ENCODE data around the gene GRWD1. TPM values are rescaled to one million over a fixed set of nuclear protein-coding genes. Genes with fewer than 3 reads are reported as not detected.

The GRWD1 gene
- total RNA-seq, 1 experiment from 2014 or later, result 64.8 TPM

DNA sequence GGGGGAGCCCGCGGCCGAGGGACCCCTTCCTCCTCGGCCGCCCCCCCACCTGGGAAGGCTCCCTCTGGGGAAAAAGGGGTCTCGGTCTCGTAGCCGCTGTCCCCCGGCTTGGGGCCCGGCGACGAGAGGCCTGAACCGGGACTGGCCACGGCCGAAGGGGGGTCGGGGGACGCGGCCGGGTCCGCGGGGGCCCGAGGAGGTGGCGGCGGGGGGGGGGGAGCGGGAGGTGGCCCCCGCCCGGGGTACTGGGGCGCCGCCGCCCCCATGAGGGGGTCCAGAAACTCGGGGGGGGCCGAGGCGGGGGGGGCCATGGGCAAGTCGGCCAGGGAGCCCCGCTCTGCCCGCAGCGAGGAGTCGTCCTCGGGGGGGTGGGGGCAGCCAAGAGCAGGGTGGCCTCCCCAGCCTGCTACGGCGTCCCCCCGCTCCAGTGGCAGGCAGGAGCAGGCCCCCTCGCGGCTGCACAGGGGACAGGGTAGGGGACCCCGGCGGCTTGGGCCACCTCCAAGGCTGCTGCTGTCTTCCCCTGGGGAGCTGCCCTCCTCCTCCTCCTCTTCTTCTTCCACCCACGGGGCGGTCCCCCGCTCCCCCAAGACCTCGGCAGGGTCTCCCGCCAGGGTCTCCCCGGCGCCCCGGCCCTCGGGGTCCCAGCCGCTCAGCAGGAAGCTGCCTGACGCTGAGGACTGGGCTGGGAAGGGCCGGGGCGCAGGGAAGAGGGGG is 53.0 kb downstream of the GRWD1 start:
- Histone ChIP-seq H3K4me2 (ENCODE audit: low read length) (no peak overlapping the region), H3K9me2 (ENCODE audit: insufficient read depth) (no peaks in the 10 kb centered on the region), H3K79me2 (ENCODE audit: insufficient read depth, low read length) (peaks cover 9% of the 10 kb centered on the region; the same call in 1 of the 2 replicates), H3K9me3 (ENCODE audit: control insufficient read depth in 1 of 2, insufficient read depth in 1 of 2, low read depth in 1 of 2, low read length in 2 of 2) (no peaks in the 10 kb centered on the region), H4K20me1 (ENCODE audit: insufficient read depth) (no peaks in the 10 kb centered on the region), H3K4me3 (replicated peaks in 1 of 2; ENCODE audit: low read depth in 1 of 2, low read length in 2 of 2) (no peak overlapping the region), H3K4me1 (ENCODE audit: control insufficient read depth in 1 of 2, insufficient read depth in 2 of 2, low read length in 2 of 2) (peaks cover 21 to 56% of the 10 kb centered on the region in 2 experiments), H3K36me3 (ENCODE audit: control insufficient read depth in 1 of 2, insufficient read depth in 2 of 2, low read length in 2 of 2) (no peaks in the 10 kb centered on the region; a peak in 1 of 4 replicates), H2AFZ (ENCODE audit: low read depth, low read length, poor library complexity, severe bottlenecking) (no peak overlapping the region), H3K27me3 (ENCODE audit: insufficient read depth, low read length) (no peaks in the 10 kb centered on the region), H3K9ac (ENCODE audit: low read length) (no peak overlapping the region), H3K27ac (ENCODE audit: low read depth, low read length) (no peak overlapping the region)
- RAD21 ChIA-PET (ENCODE audit: low non-redundant PET in 1 of 2, low total read pairs in 2 of 2, uncharacterized antibody in 2 of 2, unreplicated experiment in 2 of 2), result no interaction called here
- no peak for TF ChIP-seq SIN3A (IDR thresholded peaks at IDR 0.05; ENCODE audit: low read depth)
- no peak for TF ChIP-seq EGR1 (IDR thresholded peaks at IDR 0.05; ENCODE audit: low read depth)
- TF ChIP-seq TCF7L2 (IDR thresholded peaks at IDR 0.05; ENCODE audit: borderline replicate concordance, extremely low read depth, insufficient read depth, insufficient read length), result no peak
- TF ChIP-seq, protein P1, sequence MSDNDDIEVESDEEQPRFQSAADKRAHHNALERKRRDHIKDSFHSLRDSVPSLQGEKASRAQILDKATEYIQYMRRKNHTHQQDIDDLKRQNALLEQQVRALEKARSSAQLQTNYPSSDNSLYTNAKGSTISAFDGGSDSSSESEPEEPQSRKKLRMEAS (IDR thresholded peaks at IDR 0.05), result no peak
- no peak for TF ChIP-seq SP1 (IDR thresholded peaks at IDR 0.05; ENCODE audit: low read depth)
- no peak for TF ChIP-seq EZH2phosphoT487 (IDR thresholded peaks at IDR 0.05; ENCODE audit: borderline replicate concordance)
- TF ChIP-seq JUND (IDR thresholded peaks at IDR 0.05), result no peak
- TF ChIP-seq ZNF274 (IDR thresholded peaks at IDR 0.05; ENCODE audit: low read depth, low read length), result no peak
- TF ChIP-seq, protein P2, sequence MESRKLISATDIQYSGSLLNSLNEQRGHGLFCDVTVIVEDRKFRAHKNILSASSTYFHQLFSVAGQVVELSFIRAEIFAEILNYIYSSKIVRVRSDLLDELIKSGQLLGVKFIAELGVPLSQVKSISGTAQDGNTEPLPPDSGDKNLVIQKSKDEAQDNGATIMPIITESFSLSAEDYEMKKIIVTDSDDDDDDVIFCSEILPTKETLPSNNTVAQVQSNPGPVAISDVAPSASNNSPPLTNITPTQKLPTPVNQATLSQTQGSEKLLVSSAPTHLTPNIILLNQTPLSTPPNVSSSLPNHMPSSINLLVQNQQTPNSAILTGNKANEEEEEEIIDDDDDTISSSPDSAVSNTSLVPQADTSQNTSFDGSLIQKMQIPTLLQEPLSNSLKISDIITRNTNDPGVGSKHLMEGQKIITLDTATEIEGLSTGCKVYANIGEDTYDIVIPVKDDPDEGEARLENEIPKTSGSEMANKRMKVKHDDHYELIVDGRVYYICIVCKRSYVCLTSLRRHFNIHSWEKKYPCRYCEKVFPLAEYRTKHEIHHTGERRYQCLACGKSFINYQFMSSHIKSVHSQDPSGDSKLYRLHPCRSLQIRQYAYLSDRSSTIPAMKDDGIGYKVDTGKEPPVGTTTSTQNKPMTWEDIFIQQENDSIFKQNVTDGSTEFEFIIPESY (IDR thresholded peaks at IDR 0.05; ENCODE audit: extremely low read depth, insufficient replicate concordance, low read length), result no peak
- TF ChIP-seq CTCF (IDR thresholded peaks at IDR 0.05 in 2 of 3, conservative IDR thresholded peaks at IDR 0.05 in 1 of 3; ENCODE audit: borderline replicate concordance in 1 of 3, insufficient read depth in 1 of 3, low read depth in 2 of 3, low read length in 2 of 3), result no peak
- TF ChIP-seq ELF1 (IDR thresholded peaks at IDR 0.05; ENCODE audit: borderline replicate concordance, low read depth), result no peak
- no peak for TF ChIP-seq POLR2AphosphoS5 (IDR thresholded peaks at IDR 0.05; ENCODE audit: low read depth, low read length)
- TF ChIP-seq ZFX (IDR thresholded peaks at IDR 0.05), result no peak
- TF ChIP-seq RAD21 (IDR thresholded peaks at IDR 0.05; ENCODE audit: low read depth), result no peak
- no peak for TF ChIP-seq SRF (IDR thresholded peaks at IDR 0.05; ENCODE audit: low read depth)
- DNase-seq (ENCODE audit: low read depth, low spot score) (no peak), ATAC-seq (no peak)
- CTCF ChIA-PET, result no interaction called here
- intact Hi-C loops (cut with micrococcal nuclease), result loop anchor here (10.0 kb wide), 1 partner anchor 104 kb away; the partner anchor contains the start of genes GRIN2D and KDELR1
- POLR2A ChIA-PET, result no interaction called here
- BruUV-seq (replicated peaks), result no TSS peak
